Adipocyte (in vitro differentiated cells): ENCODE data around the gene FSCN2.

ENCODE experiments used
- DNase-seq: peaks from one replicate; pipeline ENCODE4 v3.0.0-alpha.2; 2015; ENCODE audit warnings: low read depth
- H3K27me3 ChIP-seq: replicated peaks from 2 replicates; pipeline ENCODE4 v1.7.0; 2013; ENCODE audit warnings: mild to moderate bottlenecking, low read length, moderate library complexity; ENCODE audit not compliant: control insufficient read depth, insufficient read depth
- H3K36me3 ChIP-seq: 2 replicates; pipeline ENCODE4 v1.7.0; 2013; ENCODE audit warnings: low read length, mild to moderate bottlenecking, moderate library complexity; ENCODE audit not compliant: control insufficient read depth, insufficient read depth, severe bottlenecking
- H3K4me1 ChIP-seq: 2 replicates; pipeline ENCODE4 v1.7.0; 2013; ENCODE audit warnings: mild to moderate bottlenecking, low read length, moderate library complexity; ENCODE audit not compliant: control insufficient read depth, insufficient read depth
- H3K4me3 ChIP-seq: 2 replicates; pipeline ENCODE4 v1.7.0; 2013; ENCODE audit warnings: mild to moderate bottlenecking, low read length, moderate library complexity
- H3K9ac ChIP-seq: 2 replicates; pipeline ENCODE4 v1.7.0; 2013; ENCODE audit warnings: mild to moderate bottlenecking, low read length, moderate library complexity
- H3K9me3 ChIP-seq: 2 replicates; pipeline ENCODE4 v1.7.0; 2013; ENCODE audit warnings: mild to moderate bottlenecking, low read length, moderate library complexity; ENCODE audit not compliant: control insufficient read depth

The FSCN2 gene

DNA sequence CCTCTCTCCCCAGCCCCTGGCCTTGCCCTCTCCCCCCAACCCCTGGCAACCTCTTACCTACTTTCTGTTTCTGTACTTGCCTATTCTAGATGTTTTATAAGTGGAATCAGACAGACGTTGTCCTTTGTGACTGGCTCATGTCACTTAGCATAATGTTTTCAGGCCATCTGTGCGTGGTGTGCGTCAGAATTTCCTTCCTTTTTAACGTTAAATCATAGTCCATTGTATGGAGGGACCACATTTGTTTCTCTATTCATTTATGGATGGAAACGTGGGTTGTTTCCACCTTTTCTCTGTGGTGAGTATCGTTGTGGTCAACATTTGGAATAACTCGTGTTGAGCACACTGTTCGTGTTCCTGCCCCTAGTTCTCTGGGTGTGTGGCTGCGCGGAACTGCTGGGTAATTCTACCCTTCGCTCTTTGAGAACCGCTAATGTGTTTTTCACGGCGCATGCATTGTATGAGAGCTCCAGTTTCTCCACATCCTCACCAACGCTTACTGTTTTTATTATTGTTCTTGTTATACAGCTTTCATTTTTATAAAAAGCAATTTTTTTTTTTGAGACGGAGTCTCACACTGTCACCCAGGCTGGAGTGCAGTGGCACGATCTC, 41.9 kb upstream of the FSCN2 start:
- no peaks in the 10 kb centered on the region for H3K9me3 ChIP-seq
- H3K4me1 ChIP-seq = peaks cover 15% of the 10 kb centered on the region
- no peak for DNase-seq
- H3K27me3 ChIP-seq = peaks cover 7% of the 10 kb centered on the region
- no peak overlapping the region for H3K9ac ChIP-seq
- no peak overlapping the region for H3K4me3 ChIP-seq
- no peaks in the 10 kb centered on the region for H3K36me3 ChIP-seq

DNA sequence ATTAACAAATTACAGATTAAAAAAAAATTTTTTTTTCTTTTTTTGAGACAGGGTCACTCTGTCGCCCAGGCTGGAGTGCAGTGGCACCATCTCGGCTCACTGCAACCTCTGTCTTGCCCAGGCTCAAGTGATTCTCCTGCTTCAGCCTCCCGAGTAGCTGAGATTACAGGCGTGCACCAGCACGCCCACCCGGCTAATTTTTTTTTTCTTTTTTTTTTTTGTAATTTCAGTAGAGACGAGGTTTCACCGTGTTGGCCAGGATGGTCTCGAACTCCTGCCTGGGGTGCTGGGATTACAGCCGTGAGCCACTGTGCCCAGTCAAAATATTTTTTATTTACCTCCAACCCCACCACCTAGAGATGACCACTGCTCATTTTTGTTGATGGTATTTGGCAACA, 41.1 kb upstream of the FSCN2 start:
- peak overlapping the region; percentile 77 for H3K4me3 ChIP-seq
- H3K9ac ChIP-seq = peak overlapping the region; percentile 88
- no peaks in the 10 kb centered on the region for H3K9me3 ChIP-seq
- peaks cover 11% of the 10 kb centered on the region for H3K27me3 ChIP-seq
- DNase-seq = no peak
- H3K36me3 ChIP-seq = no peaks in the 10 kb centered on the region
- H3K4me1 ChIP-seq = peaks cover 12% of the 10 kb centered on the region

DNA sequence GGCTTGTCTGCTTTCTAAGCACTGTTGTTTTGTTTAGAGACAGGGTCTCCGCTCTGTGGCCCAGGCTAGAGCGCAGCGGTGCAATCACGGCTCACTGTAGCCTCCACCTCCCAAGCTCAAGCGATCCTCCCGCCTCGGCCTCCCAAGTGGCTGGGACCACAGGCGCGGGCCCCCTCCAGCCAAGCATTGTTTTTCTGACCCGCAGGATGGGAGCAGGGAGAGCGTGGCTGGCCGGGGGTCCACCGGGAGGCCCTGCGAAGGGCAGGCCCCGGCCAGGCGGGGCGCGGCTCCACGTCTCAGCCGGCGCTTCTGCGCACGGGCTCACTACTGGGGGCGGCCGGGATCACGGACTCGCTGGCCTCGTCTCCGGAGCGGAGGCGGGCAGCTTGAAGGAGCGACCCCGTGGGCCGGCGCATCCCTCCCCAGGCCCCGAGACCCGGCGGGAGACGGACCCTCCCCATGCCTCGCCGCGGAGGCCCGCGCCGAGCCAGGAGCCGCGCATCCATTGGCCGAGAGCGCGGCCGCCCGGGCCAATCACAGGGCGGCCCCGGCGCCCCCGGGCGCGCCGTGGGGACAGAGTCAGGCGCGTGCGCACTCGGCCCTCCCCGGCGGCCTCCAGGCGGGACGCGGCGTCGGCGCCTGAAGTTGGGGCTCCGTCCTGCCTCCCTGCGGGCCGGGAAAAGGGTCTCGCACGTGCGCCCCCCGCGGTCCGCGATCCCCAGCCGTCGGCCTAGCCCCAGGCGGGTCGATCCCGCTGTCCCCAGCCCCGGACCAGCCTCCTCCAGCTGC, 40.5 kb upstream of the FSCN2 start:
- H3K4me3 ChIP-seq = peak overlapping the region; percentile 77
- peak; percentile 94 for DNase-seq
- no peaks in the 10 kb centered on the region for H3K9me3 ChIP-seq
- H3K9ac ChIP-seq = peak overlapping the region; percentile 88
- H3K36me3 ChIP-seq = no peaks in the 10 kb centered on the region
- peaks cover 17% of the 10 kb centered on the region for H3K27me3 ChIP-seq
- H3K4me1 ChIP-seq = peaks cover 12% of the 10 kb centered on the region

DNA sequence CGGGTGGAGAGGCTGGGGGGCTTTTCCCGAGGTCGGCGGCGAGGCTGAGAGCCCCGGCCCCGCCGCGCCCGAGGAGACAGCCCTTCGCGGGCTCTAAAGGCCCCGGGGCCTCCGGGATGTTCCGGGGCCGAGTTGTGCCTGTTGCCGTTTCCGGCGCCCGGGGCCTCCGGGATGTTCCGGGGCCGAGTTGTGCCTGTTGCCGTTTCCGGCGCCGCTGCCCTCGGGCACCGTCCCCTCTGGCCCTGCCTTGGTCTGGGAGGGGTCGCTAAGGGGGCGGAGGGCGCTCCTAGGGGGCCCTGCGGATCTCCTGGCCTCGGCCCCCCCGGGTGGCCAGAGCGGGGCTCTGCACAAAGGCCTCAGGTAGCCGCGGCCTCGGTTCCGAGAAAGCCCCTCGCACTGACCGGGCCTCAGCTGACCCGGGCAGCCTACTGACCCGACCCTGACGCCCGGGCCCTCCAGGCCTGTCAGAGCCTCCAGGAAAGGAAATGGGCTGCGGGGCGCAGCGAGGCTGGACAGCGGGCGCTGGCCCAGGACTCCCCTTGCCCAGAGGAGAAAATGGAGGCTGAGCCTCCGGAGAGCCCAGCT, 39.8 kb upstream of the FSCN2 start:
- peak overlapping the region; percentile 77 for H3K4me3 ChIP-seq

DNA sequence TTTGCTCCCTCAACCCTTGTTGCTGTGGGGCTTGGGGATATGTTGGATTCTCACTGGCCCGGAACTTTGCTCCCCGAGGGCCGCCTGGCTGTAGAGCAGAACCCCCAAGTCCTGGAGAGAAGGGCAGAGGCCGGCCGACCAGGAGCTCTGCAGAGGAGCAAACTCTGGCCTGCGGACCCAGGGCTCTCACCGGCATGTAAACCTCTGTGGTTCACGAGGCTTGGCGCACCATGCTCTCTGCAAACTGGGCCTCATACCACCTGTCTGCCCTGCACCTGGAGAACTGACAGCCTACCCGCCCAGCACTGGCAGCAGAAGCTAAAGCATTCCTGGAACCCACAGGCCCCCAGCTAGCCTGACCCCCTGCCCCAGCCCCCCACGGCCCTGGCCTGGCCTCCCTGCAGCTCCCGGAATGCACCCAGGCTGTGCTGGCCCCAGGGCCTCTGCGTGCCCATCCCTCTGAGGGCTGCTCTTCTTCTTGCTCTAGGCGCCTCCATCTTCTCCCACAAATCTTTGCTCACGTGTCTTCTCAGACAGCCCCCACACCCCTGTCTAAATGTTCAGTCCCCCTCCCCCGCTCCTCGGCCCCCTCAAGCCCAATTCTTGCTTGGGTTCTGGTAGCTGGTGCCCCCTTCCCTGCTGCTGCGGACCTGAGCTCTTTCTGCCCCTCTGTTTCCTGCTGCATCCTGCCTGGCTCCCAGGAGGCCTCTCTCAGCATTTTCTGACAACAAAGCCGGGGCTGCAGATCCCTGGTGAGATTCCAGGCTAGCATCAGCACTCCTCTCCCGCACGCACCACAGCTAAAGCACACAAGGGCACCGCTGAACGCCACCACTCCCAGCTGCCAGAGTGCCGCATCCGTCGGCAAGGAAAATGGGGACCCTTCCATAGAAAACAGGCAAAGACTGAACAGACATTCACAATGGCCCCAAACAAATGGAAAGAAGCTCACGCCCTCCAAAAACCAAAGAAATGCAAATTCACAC, 38.9 kb upstream of the FSCN2 start:
- no peaks in the 10 kb centered on the region for H3K36me3 ChIP-seq
- no peak overlapping the region for H3K9ac ChIP-seq
- no peak overlapping the region for H3K4me3 ChIP-seq
- H3K4me1 ChIP-seq = peaks cover 7% of the 10 kb centered on the region
- H3K9me3 ChIP-seq = no peaks in the 10 kb centered on the region
- peaks cover 25% of the 10 kb centered on the region for H3K27me3 ChIP-seq
- DNase-seq = no peak

More for the DNA sequence above, 39.8 kb upstream of the FSCN2 start:
- no peaks in the 10 kb centered on the region for H3K9me3 ChIP-seq
- DNase-seq = peak; percentile 36
- peaks cover 12% of the 10 kb centered on the region for H3K4me1 ChIP-seq
- peaks cover 20% of the 10 kb centered on the region for H3K27me3 ChIP-seq
- peak overlapping the region; percentile 88 for H3K9ac ChIP-seq
- H3K36me3 ChIP-seq = no peaks in the 10 kb centered on the region

DNA sequence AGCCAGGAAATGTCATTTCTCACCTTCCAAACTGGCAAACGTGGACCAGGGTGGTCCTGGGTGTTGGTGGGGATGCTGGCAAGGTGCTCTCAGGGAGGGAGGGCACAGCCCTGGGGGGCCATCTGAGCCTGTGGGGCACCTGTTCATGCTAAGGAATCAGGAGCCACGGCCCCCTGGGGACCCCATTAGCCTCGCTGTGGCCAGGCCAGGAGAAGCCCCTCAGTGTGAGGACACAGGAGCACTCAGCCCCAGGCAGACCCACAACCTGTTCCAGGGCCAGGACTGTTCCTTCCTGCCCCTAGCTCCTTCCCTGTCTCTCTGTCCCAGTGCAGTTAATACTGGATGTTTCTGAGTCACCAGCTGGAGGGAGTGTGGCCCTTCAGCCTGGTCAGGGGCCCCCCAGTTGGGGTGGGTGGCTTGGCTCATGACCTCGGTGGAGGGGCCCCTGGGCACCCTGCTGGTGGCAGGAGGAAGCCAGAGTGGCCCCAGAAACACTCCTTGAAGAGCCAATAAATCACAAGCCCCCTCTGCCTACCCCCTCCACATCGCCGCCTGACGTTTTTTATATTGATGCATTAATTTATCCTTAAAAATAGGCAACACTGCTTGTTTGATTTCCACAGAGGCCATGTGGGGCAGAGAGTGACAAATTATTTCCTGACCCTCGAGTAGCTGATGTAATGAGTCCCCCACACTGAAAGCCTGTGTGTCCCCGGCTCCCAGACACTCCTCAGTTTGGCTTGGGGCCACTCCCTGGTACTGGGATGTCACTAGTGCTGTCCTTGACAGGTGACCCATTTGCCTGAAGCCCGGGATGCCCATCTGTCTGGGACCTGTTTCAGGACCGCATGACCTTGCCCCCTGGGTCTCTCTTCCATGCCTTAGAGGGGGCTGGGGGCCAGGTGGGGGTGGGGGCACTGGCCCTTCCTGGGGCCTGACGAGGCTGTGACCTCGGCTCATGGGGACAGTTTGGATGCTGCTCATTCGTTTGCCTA, 37.9 kb upstream of the FSCN2 start:
- Histone ChIP-seq H3K36me3 (no peaks in the 10 kb centered on the region), H3K27me3 (peaks cover 32% of the 10 kb centered on the region), H3K4me3 (no peak overlapping the region), H3K4me1 (peaks cover 7% of the 10 kb centered on the region), H3K9ac (no peak overlapping the region), H3K9me3 (no peaks in the 10 kb centered on the region)
- no peak for DNase-seq

DNA sequence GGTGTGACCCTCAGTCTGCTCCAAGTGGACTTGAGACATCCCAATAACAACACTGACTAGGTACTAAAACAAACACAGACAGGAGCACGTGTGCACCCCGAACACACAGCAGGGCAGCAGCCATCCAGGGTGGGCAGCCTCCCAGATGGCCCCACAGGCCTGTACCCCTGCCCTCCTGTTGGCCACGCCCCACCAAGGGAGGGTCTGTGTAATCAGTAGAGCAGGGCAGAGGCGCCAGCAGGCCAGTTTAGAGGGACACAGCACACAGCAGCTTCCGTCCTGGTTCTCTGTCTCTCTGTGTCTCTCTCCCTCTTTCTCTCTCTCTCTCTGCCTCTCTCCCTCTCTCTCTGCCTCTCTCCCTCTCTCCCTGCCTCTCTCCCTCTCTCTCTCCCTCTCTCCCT, 37.0 kb upstream of the FSCN2 start:
- Histone ChIP-seq H3K4me3 (no peak overlapping the region), H3K9ac (no peak overlapping the region), H3K9me3 (no peaks in the 10 kb centered on the region), H3K4me1 (peaks cover 7% of the 10 kb centered on the region), H3K36me3 (no peaks in the 10 kb centered on the region), H3K27me3 (peaks cover 32% of the 10 kb centered on the region)
- DNase-seq = no peak

DNA sequence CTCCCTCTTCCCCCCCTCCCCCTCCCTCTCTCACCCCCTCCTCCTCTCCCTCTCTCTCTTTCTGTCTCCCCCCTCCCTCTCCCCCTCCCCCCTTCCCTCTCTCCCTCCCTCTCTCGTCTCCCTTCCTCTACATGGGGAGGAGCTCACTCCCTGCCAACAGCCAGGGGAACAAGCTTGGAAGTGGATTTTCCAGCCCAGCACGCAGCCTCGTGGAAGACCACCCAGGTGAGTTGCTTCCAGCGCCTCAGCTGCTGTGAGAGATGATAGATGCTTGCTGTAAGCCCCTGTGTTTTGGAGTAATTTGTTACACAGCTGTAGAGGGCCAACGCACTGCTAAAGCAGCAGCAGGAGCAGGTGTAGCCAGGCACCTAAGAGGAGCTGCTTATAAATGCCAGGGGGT, 36.4 kb upstream of the FSCN2 start:
- peaks cover 7% of the 10 kb centered on the region for H3K4me1 ChIP-seq
- H3K4me3 ChIP-seq = no peak overlapping the region
- H3K36me3 ChIP-seq = no peaks in the 10 kb centered on the region
- no peak overlapping the region for H3K9ac ChIP-seq
- peaks cover 32% of the 10 kb centered on the region for H3K27me3 ChIP-seq
- no peaks in the 10 kb centered on the region for H3K9me3 ChIP-seq
- DNase-seq = no peak

DNA sequence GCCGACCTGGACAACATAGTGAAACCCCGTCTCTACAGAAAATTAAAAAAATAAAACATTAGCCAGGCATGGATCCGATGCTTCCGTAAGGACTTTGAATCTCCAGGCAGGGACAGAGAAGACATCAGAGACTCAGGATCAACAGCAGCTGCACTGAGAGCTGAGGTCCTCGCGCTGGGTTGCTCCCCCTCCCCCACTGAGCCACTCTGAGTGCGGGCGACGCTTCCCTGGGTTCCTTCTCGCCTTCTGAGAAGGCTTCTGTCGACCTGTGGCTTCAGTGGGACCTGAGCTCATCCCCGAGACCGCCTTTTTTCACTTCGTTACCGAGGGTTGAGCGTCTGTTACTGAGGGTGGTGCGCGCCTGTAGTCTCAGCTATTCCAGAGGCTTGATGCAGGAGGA, 36.0 kb upstream of the FSCN2 start:
- DNase-seq = no peak
- H3K4me3 ChIP-seq = no peak overlapping the region
- H3K9me3 ChIP-seq = no peaks in the 10 kb centered on the region
- H3K36me3 ChIP-seq = no peaks in the 10 kb centered on the region
- H3K9ac ChIP-seq = no peak overlapping the region
- peaks cover 32% of the 10 kb centered on the region for H3K27me3 ChIP-seq
- H3K4me1 ChIP-seq = peaks cover 7% of the 10 kb centered on the region

DNA sequence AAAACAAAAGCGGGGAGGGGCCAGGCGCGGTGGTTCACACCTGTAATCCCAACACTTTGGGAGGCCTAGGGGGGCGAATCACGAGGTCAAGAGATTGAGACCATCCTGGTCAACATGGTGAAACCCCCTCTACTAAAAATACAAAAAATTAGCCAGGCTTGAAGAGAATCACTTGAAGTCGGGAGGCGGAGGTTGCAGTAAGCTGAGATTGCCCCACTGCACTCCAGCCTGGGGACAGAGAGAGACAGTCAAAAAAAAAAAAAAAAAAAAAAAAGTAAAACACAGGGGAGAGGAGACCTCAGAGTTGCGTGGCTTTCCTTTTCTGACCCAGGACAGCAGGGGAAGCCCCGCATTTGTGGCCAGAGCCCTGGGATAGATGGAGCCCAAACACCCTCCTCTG, 35.5 kb upstream of the FSCN2 start:
- no peak for DNase-seq
- Histone ChIP-seq H3K4me1 (peaks cover 4% of the 10 kb centered on the region), H3K27me3 (peaks cover 32% of the 10 kb centered on the region), H3K4me3 (no peak overlapping the region), H3K9me3 (no peaks in the 10 kb centered on the region), H3K9ac (no peak overlapping the region), H3K36me3 (no peaks in the 10 kb centered on the region)
